ENCODE measurements around the gene TMEM115.

TMEM115 gene

DNA sequence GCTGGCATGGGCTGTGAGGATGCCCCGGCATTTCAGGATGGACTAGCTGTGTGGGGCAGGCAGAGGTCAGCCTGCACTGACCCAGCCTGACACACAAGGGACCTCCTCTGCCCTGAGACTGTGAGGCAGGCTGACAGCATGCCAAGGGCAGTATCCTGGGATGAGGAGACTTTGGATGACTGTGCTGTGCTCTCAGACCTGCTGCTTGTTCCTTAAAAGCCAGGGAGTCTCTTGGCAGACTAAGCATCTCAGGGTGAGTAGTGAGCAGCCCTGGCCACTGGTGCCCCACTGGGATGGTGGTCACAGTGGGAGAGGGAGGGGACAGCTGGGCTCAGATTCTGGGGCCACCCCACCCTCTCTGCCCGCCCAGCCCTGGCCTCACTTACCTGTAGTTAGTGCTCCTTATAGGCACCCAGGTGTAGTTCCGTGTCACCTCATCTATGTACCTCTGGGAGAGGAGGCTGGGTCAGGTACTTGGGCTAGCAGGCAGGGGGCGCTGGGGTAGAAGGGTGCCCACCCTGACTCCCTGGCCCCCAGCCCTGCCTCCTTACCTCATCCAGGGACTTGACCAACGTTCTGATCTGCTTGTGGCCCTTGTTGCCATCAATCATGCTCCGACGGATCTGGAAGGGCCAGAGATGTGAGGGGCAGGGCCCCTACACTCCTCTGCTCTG is 16.1 kb upstream of the TMEM115 start:
- no peak for FAIRE-seq

DNA sequence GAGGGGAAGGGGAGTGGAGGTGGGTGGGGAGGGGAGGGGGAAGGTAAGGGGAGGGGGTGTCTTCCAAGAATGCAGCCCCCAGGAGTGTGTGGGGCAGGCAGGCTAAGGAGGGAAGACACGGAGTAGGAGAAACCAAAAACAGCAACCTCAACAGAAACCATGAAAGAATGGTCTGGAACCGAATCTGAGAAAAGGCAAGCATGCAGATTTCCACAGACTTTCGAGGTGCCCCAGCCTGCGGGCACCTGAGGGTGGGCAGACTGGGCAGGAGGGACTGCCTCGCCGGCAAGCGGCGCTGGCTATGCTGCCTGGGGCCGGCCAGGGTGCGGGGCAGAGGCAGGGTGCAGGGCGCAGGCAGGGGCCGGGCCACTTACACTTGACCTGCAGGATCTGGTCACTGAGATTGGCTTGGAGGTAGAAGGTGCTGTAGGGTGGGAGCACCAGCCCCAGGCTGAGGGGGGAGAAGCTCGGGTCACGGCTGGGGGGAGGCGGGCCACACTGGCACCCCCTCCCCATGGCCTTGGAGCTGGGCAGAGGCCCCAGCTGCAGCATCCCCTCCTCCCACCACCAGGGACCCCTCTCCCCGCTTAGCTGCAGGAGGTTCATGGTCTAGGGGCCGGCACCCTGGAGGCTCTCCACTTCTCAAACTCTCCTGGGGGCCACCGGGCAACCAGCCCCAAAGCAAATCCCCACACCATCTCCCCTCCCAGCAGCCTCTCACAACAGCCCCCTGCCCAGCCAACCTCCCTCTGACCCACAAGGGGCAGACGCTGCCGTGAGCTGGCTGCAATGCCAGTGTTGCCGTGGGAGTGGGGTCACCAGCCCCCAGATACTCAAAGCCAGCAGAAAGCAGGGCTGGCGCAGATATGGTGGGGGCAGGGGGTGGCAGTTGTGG is 15.3 kb upstream of the TMEM115 start:
- no peak for FAIRE-seq

GRCh38 chr3:50373146-50374051 is 14.1 kb upstream of the TMEM115 start:
- no peak for FAIRE-seq

- FAIRE-seq, result no peak
Measured at GRCh38 chr3:50372349-50372748, 13.0 kb upstream of the TMEM115 start.

GRCh38 chr3:50371133-50371685 is 11.9 kb upstream of the TMEM115 start:
- FAIRE-seq, result no peak

DNA sequence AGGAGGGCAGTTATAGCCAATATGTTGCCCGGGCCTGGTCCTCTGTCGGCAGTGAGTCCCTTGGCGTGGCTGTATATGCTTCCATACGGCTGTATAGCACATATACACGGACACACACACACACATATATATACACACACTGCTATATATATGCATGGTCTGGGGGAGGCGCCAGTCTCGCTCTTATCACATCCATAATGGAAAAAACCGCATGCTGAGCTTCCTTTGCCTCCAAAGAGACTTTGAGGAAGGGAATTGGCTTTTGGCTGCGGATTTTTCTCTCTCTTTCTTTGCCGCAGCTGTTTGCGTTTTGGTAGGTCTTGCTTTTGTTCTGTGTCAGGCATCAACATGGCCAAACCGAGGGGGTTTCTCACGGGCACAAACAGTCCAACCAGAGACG is 11.3 kb upstream of the TMEM115 start:
- FAIRE-seq, result no peak

DNA sequence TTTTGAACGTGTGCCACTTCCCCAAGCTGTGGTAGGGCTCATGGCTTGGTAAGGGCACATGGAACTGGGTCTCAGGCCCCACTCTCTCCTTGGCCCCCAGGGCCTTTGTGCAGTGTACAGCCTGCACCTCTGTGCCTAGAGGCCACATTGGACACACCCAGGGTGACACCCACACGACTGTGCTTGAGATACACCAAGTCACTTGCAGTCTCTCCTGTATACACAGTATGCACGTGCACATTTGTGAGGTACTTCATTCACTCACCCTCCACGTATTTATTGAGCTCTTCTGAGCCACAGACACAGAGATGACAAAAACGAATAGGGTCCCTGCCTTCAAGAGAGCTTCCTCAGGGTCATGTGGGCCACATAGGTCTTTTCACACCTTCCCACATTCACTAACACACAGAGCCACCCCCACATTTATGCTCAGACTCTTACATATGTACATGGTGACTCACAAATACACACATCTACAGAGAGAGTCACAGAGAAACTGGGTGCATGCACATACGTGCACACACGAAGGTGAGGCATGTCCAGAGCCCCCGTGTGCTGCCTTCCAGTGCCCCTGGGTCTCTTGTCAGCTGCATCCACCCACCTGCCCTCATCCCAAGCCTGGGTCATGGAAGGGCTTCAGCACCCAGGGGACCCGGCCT is 9.8 kb upstream of the TMEM115 start:
- no peak for FAIRE-seq

DNA sequence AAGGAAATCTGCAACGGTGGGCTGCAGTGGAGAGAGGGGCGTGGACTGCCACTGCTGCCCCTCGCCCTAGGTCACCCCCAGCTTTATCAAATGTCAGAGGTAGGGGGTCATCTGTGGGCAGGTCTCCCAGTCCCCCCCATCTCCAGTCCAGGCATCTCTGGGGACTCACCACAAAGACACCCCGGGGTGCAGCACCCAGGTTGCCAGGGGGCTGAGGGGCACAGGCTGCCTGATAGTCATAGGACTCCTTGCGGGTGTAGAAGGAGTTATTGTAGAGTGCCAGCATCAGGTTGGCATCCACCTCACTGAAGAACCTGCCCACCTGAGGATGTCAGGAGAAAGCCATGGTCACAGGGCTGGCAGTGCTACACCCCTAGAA is 6.5 kb upstream of the TMEM115 start:
- no peak for FAIRE-seq

- FAIRE-seq, result no peak
Measured at GRCh38 chr3:50365080-50365841, 5.9 kb upstream of the TMEM115 start.

- FAIRE-seq, result no peak
Measured at GRCh38 chr3:50364573-50365079, 5.3 kb upstream of the TMEM115 start.

DNA sequence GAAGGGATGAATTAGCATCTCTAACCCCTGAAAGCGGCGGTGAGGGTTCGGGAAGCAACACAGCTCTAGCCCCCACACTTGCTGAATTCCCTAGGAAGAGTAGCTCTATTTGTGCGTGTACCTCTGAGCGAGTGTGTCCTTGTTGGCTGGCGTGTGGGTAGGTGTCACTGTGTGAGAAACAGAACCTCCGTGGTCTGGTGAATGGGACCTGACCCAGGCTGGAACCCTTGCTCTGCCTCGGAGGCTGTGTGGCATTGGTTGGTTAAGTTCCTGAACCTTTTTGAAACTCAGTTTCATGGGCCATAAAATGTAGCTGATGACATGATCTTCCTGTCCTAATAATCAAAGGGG is 414 bp upstream of the TMEM115 start:
- no peak for FAIRE-seq

DNA sequence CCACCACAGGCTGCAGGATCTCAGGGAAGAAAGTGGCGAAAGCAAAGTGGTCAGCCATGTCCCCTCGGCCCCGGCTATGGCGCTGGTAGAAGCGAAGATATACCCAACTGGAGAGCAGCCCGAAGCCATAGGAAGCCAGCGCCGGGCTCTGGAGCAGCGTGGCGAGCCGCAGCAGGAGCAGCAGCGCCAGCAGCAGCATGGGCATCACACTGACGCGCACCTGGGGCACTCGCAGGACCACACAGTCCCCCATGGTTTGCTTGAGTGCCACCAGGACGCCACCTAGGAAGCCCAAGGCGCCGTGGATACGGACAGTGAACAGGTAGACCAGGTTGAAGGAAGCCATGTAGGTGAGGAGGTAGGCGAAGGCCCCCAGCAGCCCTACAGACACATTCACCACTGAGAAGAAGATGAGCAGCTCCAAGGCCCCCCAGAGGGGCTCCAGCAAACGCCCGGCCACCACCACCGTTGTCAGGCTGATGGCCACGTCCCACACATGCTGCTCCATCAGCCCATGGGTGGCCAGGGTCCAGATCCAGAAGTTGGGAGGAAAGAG is 888 bp downstream of the TMEM115 start:
- FAIRE-seq, result no peak

GRCh38 chr3:50357481-50357880 is 1.8 kb downstream of the TMEM115 start:
- no peak for FAIRE-seq

GRCh38 chr3:50356553-50356952 is 2.8 kb downstream of the TMEM115 start:
- FAIRE-seq, result no peak

- FAIRE-seq, result no peak
Measured at GRCh38 chr3:50355829-50356552, 3.3 kb downstream of the TMEM115 start.

DNA sequence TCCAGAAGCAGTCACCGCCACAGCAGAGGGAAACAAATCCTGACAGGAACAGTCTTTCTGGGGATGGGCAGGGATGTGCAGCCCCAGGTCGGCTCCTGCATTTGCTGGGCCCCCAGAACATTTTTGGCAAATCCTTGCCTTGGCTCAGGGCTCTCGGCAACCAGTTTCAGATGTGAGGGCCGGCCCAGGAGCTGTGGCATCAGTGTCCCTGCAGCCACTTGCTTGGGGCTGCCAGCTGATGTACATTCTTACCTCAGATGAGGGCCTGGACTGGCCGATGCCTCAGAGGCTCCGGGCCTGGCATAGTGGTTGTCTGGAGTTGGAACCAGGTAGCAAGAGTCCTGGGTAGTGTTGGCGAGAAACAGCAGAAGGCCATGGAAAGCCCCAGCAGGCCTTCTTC is 4.5 kb downstream of the TMEM115 start:
- no peak for FAIRE-seq

- no peak for FAIRE-seq
Measured at GRCh38 chr3:50354186-50354764, 5.0 kb downstream of the TMEM115 start.

- FAIRE-seq, result no peak
Measured at GRCh38 chr3:50353245-50354004, 5.9 kb downstream of the TMEM115 start.

DNA sequence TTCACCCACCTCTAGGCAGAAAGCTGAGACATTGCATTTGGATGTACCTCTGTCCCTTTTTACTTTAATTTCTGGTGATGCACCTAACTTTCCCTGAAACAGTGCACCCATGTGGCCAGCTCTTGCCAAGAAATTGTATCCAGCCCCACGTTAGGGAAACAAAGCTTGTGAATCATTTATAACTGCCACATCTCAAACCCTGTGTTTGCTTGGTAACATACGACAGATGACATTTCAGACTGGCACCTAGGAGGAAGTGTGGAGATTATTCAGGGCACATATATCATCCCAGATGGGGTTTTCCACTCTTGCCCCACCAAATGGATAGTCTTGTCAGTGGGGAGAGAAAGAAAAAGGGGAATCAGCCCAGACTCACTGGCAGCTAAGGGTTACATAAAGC is 6.5 kb downstream of the TMEM115 start:
- FAIRE-seq, result no peak

Data from endometrium (tissue), 2 donors.